Measurements from ENCODE around the gene SLC25A48. TPM values are rescaled to one million over a fixed set of nuclear protein-coding genes. Genes with fewer than 3 reads are reported as not detected.

SLC25A48 gene
- total and polyA plus RNA-seq, 2 of the 4 experiments (the other 2 are of a cell fraction): not detected

GRCh38 chr5:135823881-135824280, 10.6 kb upstream of the SLC25A48 start:
- ChIA-PET CTCF (no interaction called here), POLR2A (ENCODE audit: unreplicated experiment) (no interaction called here)
- Histone ChIP-seq H2AFZ (replicated peaks; ENCODE audit: low read length, poor library complexity) (no peak overlapping the region), H3K9me3 (ENCODE audit: control insufficient read depth, insufficient read depth, low read length) (no peaks in the 10 kb centered on the region), H3K27me3 (ENCODE audit: control insufficient read depth, insufficient read depth, low read length) (peaks cover 12% of the 10 kb centered on the region; the same call in 1 of the 2 replicates), H3K14ac (replicated peaks; ENCODE audit: low read depth, low read length) (no peak overlapping the region), H3K4me1 (ENCODE audit: control insufficient read depth, insufficient read depth, low read length) (no peaks in the 10 kb centered on the region), H2BK120ac (ENCODE audit: low read depth, low read length) (no peak overlapping the region), H4K91ac (ENCODE audit: insufficient read depth, low read depth, low read length) (no peak overlapping the region), H4K8ac (ENCODE audit: low read depth in 2 of 2, low read length in 2 of 2) (no peak overlapping the region), H3K9me1 (ENCODE audit: insufficient read depth, low read length) (no peaks in the 10 kb centered on the region), H3K36me3 (ENCODE audit: control insufficient read depth, insufficient read depth, low read length) (no peaks in the 10 kb centered on the region), H3K4me3 (ENCODE audit: insufficient read depth, low read depth, low read length) (no peak overlapping the region), H2BK15ac (ENCODE audit: low read depth, low read length) (no peak overlapping the region), H3K4me2 (ENCODE audit: low read depth, low read length) (no peak overlapping the region), H2AK5ac (ENCODE audit: low read depth, low read length) (no peak overlapping the region), H3K27ac (ENCODE audit: insufficient read depth, low read length) (no peak overlapping the region), H3K56ac (ENCODE audit: extremely low read depth, insufficient read depth, low read length) (no peak overlapping the region), H2AK9ac (replicated peaks; ENCODE audit: low read depth, low read length, poor library complexity) (no peak overlapping the region), H2BK5ac (ENCODE audit: low read depth, low read length, poor library complexity, severe bottlenecking) (no peak overlapping the region), H4K20me1 (ENCODE audit: insufficient read depth, low read length) (no peaks in the 10 kb centered on the region), H3K18ac (ENCODE audit: low read depth, low read length) (no peak overlapping the region), H3K9ac (ENCODE audit: low read depth, low read length) (no peak overlapping the region), H2BK20ac (ENCODE audit: low read depth, low read length) (no peak overlapping the region), H3K4ac (ENCODE audit: low read depth, low read length) (no peak overlapping the region), H4K5ac (ENCODE audit: low read depth, low read length) (no peak overlapping the region), H3K23ac (ENCODE audit: low read depth, low read length) (no peak overlapping the region), H3K79me1 (ENCODE audit: low read depth in 1 of 2, low read length in 2 of 2) (no peaks in the 10 kb centered on the region)
- dilution Hi-C loops (cut with HindIII; ENCODE audit: low sequenced_read_pairs, unreplicated experiment): no loop called here
- TF ChIP-seq RCOR1 (IDR thresholded peaks at IDR 0.05; ENCODE audit: insufficient replicate concordance, low read length) (no peak), SMC3 (IDR thresholded peaks at IDR 0.05; ENCODE audit: low read depth, low read length) (no peak), FOS (IDR thresholded peaks at IDR 0.05; ENCODE audit: low read depth, low read length) (no peak), CHD1 (IDR thresholded peaks at IDR 0.05; ENCODE audit: low read depth, low read length) (no peak), MAFK (IDR thresholded peaks at IDR 0.05; ENCODE audit: low read depth, low read length) (no peak), MXI1 (IDR thresholded peaks at IDR 0.05; ENCODE audit: borderline replicate concordance, low read depth, low read length) (no peak), ELK1 (IDR thresholded peaks at IDR 0.05; ENCODE audit: borderline replicate concordance, low read depth, low read length) (no peak), CTCF (conservative IDR thresholded peaks at IDR 0.05; ENCODE audit: low read depth, low read length) (no peak), NFE2L2 (IDR thresholded peaks at IDR 0.05; ENCODE audit: low read depth, low read length) (no peak), POLR2A (IDR thresholded peaks at IDR 0.05; ENCODE audit: low read depth, low read length) (no peak), RAD21 (IDR thresholded peaks at IDR 0.05; ENCODE audit: low read length) (no peak), MAZ (IDR thresholded peaks at IDR 0.05; ENCODE audit: borderline replicate concordance, low read depth, low read length) (no peak), CEBPB (IDR thresholded peaks at IDR 0.05; ENCODE audit: low read depth, low read length) (no peak), RFX5 (IDR thresholded peaks at IDR 0.05; ENCODE audit: low read depth, low read length) (no peak), BHLHE40 (IDR thresholded peaks at IDR 0.05; ENCODE audit: low read depth, low read length) (no peak)
- TF ChIP-seq, protein P1, sequence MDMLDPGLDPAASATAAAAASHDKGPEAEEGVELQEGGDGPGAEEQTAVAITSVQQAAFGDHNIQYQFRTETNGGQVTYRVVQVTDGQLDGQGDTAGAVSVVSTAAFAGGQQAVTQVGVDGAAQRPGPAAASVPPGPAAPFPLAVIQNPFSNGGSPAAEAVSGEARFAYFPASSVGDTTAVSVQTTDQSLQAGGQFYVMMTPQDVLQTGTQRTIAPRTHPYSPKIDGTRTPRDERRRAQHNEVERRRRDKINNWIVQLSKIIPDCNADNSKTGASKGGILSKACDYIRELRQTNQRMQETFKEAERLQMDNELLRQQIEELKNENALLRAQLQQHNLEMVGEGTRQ (IDR thresholded peaks at IDR 0.05; ENCODE audit: low read depth, low read length): no peak
- WGBS, 2 experiments (ENCODE audit: extremely low coverage in 2 of 2, insufficient read length in 1 of 2): no CpG with 5 or more reads among the region's 1 CpG
- no TSS peak for BruUV-seq (replicated peaks)
- intact Hi-C loops (cut with micrococcal nuclease): no loop called here
- in situ Hi-C loops (cut with MboI; ENCODE audit: low sequenced_read_pairs): no loop called here
- no peak for DNase-seq
- ATAC-seq (ENCODE audit: low read depth): no peak
